SK-N-SH (cell line): ENCODE data around the gene PCDHGA12. TPM values are rescaled to one million over a fixed set of nuclear protein-coding genes. Genes with fewer than 3 reads are reported as not detected.

Experiments
- CTCF ChIA-PET: fragments of 300-600, 350-600 bp; formaldehyde crosslinking; extraction: SDS; loops from one replicate; lab custom pipeline; 2021; lab: Yijun Ruan, JAX
- POLR2A ChIA-PET: fragments of 350-600 bp; sonication (Branson Sonifier 250); formaldehyde crosslinking; extraction: SDS; loops from one replicate; lab custom pipeline; 2020; ENCODE audit warnings: antibody characterized with exemption, inconsistent platforms; lab: Yijun Ruan, JAX
- DNase-seq: peaks from one replicate; pipeline ENCODE4 v3.0.0; 2012
- H2AFZ ChIP-seq: fragments of 200-600 bp; sonication (generic); 2 replicates; pipeline ENCODE4 v1.8.1; 2016; ENCODE audit warnings: antibody characterized with exemption, mild to moderate bottlenecking, low read depth
- H3F3A ChIP-seq: fragments of 200-600 bp; sonication (generic); replicated peaks from 2 replicates; pipeline ENCODE3; 2016; ENCODE audit warnings: antibody characterized with exemption, mild to moderate bottlenecking; ENCODE audit not compliant: insufficient read depth
- H3K27ac ChIP-seq, 2 experiments: fragments of 200-500 bp in 1 of 2; fragments of 200-600 bp in 1 of 2; sonication (Bioruptor generic) in 1 of 2; sonication (generic), shearing (Covaris generic) in 1 of 2; 2 replicates each; pipeline versions ENCODE4 v1.5.1 to v1.6.1; 2014 to 2016; ENCODE audit warnings: low read depth in 2 of 2, inconsistent platforms in 1 of 2, low read length in 1 of 2, mild to moderate bottlenecking in 1 of 2, mixed read lengths in 1 of 2
- H3K27me3 ChIP-seq: fragments of 200-600 bp; sonication (generic), shearing (Covaris generic); 2 replicates; pipeline ENCODE4 v1.6.1; 2016; ENCODE audit warnings: mixed run types; ENCODE audit not compliant: insufficient read depth
- H3K36me3 ChIP-seq, 2 experiments: fragments of 200-500 bp in 1 of 2; fragments of 200-600 bp in 1 of 2; sonication (Bioruptor generic) in 1 of 2; sonication (generic) in 1 of 2; replicated peaks in 1 of 2; 2 replicates each; pipeline versions ENCODE3 to v1.5.1; 2014 to 2016; ENCODE audit warnings: low read length in 1 of 2, mild to moderate bottlenecking in 1 of 2; ENCODE audit not compliant: insufficient read depth in 2 of 2, control insufficient read depth in 1 of 2
- H3K4me1 ChIP-seq, 2 experiments: fragments of 200-500 bp in 1 of 2; fragments of 200-600 bp in 1 of 2; sonication (Bioruptor generic) in 1 of 2; sonication (generic), shearing (Covaris generic) in 1 of 2; 2 replicates each; pipeline versions ENCODE4 v1.5.1 to v1.6.1; 2014 to 2016; ENCODE audit warnings: low read depth in 1 of 2, low read length in 1 of 2, mixed run types in 1 of 2; ENCODE audit not compliant: insufficient read depth in 2 of 2, control insufficient read depth in 1 of 2
- H3K4me2 ChIP-seq: fragments of 200-600 bp; sonication (generic), shearing (Covaris generic); 2 replicates; pipeline ENCODE4 v1.6.1; 2017; ENCODE audit warnings: mixed run types
- H3K4me3 ChIP-seq, 2 experiments: fragments of 200-500 bp in 1 of 2; fragments of 200-600 bp in 1 of 2; sonication (Bioruptor generic) in 1 of 2; sonication (generic), shearing (Covaris generic) in 1 of 2; 2 replicates each; pipeline versions ENCODE4 v1.5.1 to v1.8.1; 2014 to 2016; ENCODE audit warnings: low read depth in 2 of 2, inconsistent platforms in 1 of 2, low read length in 1 of 2, mild to moderate bottlenecking in 1 of 2, mixed read lengths in 1 of 2, moderate library complexity in 1 of 2
- H3K79me2 ChIP-seq: fragments of 200-600 bp; sonication (generic); 2 replicates; pipeline ENCODE4 v1.8.1; 2017; ENCODE audit warnings: mild to moderate bottlenecking; ENCODE audit not compliant: insufficient read depth
- H3K9ac ChIP-seq: fragments of 200-600 bp; sonication (generic); 2 replicates; pipeline ENCODE4 v1.6.1; 2017; ENCODE audit warnings: mixed run types
- H3K9me2 ChIP-seq: fragments of 200-600 bp; sonication (generic); 2 replicates; pipeline ENCODE4 v1.6.1; 2017; ENCODE audit warnings: mixed run types
- H3K9me3 ChIP-seq: fragments of 200-600 bp; sonication (generic); 2 replicates; pipeline ENCODE4 v1.6.1; 2017; ENCODE audit warnings: mixed run types, mild to moderate bottlenecking, moderate library complexity
- H4K20me1 ChIP-seq: fragments of 200-600 bp; sonication (generic); 2 replicates; pipeline ENCODE4 v1.6.1; 2017; ENCODE audit warnings: mild to moderate bottlenecking, mixed run types; ENCODE audit not compliant: insufficient read depth
- CTCF ChIP-seq: fragments of 200-600 bp; sonication (generic); IDR thresholded peaks from 2 replicates; pipeline ENCODE4 v1.6.1; 2017; ENCODE audit warnings: antibody characterized with exemption, mild to moderate bottlenecking, moderate library complexity
- ELF1 ChIP-seq: IDR thresholded peaks from 2 replicates; pipeline ENCODE4 v1.4.0; 2012
- EP300 ChIP-seq, 2 experiments: IDR thresholded peaks; 2 replicates each; pipeline versions ENCODE4 v1.4.0 to v1.6.1; 2012; ENCODE audit warnings: borderline replicate concordance in 1 of 2, low read depth in 1 of 2, low read length in 1 of 2
- EZH2phosphoT487 ChIP-seq: fragments of 200-600 bp; sonication (generic); IDR thresholded peaks from 2 replicates; pipeline ENCODE4 v1.6.1; 2017; ENCODE audit warnings: low read depth, mixed run types, mild to moderate bottlenecking, antibody characterized with exemption, moderate library complexity, borderline replicate concordance
- FOSL2 ChIP-seq: IDR thresholded peaks from 2 replicates; pipeline ENCODE4 v1.4.0; 2012; ENCODE audit warnings: low read depth, mild to moderate bottlenecking, moderate library complexity, borderline replicate concordance
- FOXJ3 ChIP-seq: sonication (generic); formaldehyde crosslinking; IDR thresholded peaks from 2 replicates; pipeline ENCODE4 v1.5.1; 2020; ENCODE audit warnings: mild to moderate bottlenecking, missing genetic modification reagents
- GATA2 ChIP-seq: sonication (generic); formaldehyde crosslinking; IDR thresholded peaks from 2 replicates; pipeline ENCODE4 v1.5.0; 2020; ENCODE audit warnings: mild to moderate bottlenecking, missing genetic modification reagents
- IRF3 ChIP-seq: fragments of 150-350 bp; IDR thresholded peaks from 2 replicates; pipeline ENCODE4 v1.6.1; 2016; ENCODE audit warnings: mild to moderate bottlenecking, low read depth, low read length
- MAX ChIP-seq: IDR thresholded peaks from 2 replicates; pipeline ENCODE4 v1.4.0; 2012; ENCODE audit warnings: low read depth
- MEF2A ChIP-seq: IDR thresholded peaks from 2 replicates; pipeline ENCODE4 v1.4.0; 2012; ENCODE audit warnings: low read depth, borderline replicate concordance
- PBX3 ChIP-seq: IDR thresholded peaks from 2 replicates; pipeline ENCODE4; 2012
- RAD21 ChIP-seq: IDR thresholded peaks from 2 replicates; pipeline ENCODE4 v1.6.1; 2012; ENCODE audit warnings: mild to moderate bottlenecking, low read length
- RXRA ChIP-seq: IDR thresholded peaks from 2 replicates; pipeline ENCODE4 v1.4.0; 2012; ENCODE audit warnings: low read depth, mild to moderate bottlenecking, borderline replicate concordance
- SIN3A ChIP-seq: IDR thresholded peaks from 2 replicates; pipeline ENCODE4 v1.6.1; 2012; ENCODE audit warnings: low read depth, mild to moderate bottlenecking, low read length, moderate library complexity, borderline replicate concordance
- TAF1 ChIP-seq: IDR thresholded peaks from 2 replicates; pipeline ENCODE4 v1.6.1; 2012; ENCODE audit warnings: low read depth, mild to moderate bottlenecking, low read length, moderate library complexity, borderline replicate concordance
- TCF12 ChIP-seq: IDR thresholded peaks from 2 replicates; pipeline ENCODE4 v1.4.0; 2012
- TEAD4 ChIP-seq: IDR thresholded peaks from 2 replicates; pipeline ENCODE4 v1.4.0; 2012; ENCODE audit warnings: mild to moderate bottlenecking, borderline replicate concordance; ENCODE audit not compliant: insufficient read depth
- USF1 ChIP-seq: IDR thresholded peaks from 2 replicates; pipeline ENCODE4 v1.4.0; 2012; ENCODE audit warnings: low read depth, borderline replicate concordance
- USF2 ChIP-seq: fragments of 150-350 bp; IDR thresholded peaks from 2 replicates; pipeline ENCODE4 v1.6.1; 2017; ENCODE audit warnings: antibody characterized with exemption, low read length, low read depth, borderline replicate concordance
- YY1 ChIP-seq: IDR thresholded peaks from 2 replicates; pipeline ENCODE4 v1.4.0; 2012; ENCODE audit warnings: low read depth, mild to moderate bottlenecking
- ZBTB33 ChIP-seq: IDR thresholded peaks from 2 replicates; pipeline ENCODE4 v1.4.0; 2012; ENCODE audit warnings: low read depth, borderline replicate concordance
- WGBS: methylation state at CpG from one replicate; pipeline ENCODE4 v1.1.6; 2017; ENCODE audit warnings: low lambda C conversion rate; 5-methylcytosine and 5-hydroxymethylcytosine counted together
- polyA plus RNA-seq, 3 experiments: library from polyadenylated mRNA; depleted of rRNA; stranded (reverse); fragments of >200 nt; gene quantifications; 2 replicates each; pipeline ENCODE4 v1.2.3, GENCODE V29; 2012

Gene PCDHGA12
- polyA plus RNA-seq, 1 of the 3 experiments (the other 2 are of a cell fraction): 0.03 TPM

- no peak for TF ChIP-seq PBX3
- no peak for TF ChIP-seq FOXJ3 (CRISPR knock-in tag)
- no peak for TF ChIP-seq TAF1
- TF ChIP-seq GATA2 (CRISPR knock-in tag): no peak
- no peak for TF ChIP-seq MAX
- no peak for TF ChIP-seq SIN3A
These were observed 11.0 kb upstream of the PCDHGA12 start (continued) for GRCh38 chr5:141419074-141419880.

- ChIA-PET POLR2A (no interaction called here), CTCF (interaction anchor here (0.9 to 2.7 kb wide), 6 partner anchors 17 to 197 kb away, joined by 3 to 10 read pairs (median 6); partner anchors contain the start of gene PCDHB14)
- 93% methylated on average over 42 of the region's 42 CpGs for WGBS
- H3K27me3 ChIP-seq: no peaks in the 10 kb centered on the region
- H3K4me1 ChIP-seq: no peaks in the 10 kb centered on the region; a peak in 1 of 4 replicates
- no peaks in the 10 kb centered on the region for H4K20me1 ChIP-seq
- peaks cover 4% of the 10 kb centered on the region for H3F3A ChIP-seq
- H3K9me3 ChIP-seq: peaks cover 22% of the 10 kb centered on the region
- H3K9ac ChIP-seq: no peak within 1 kb of the TSS
- no peak within 1 kb of the TSS for H3K4me2 ChIP-seq
- peaks cover 3 to 57% of the 10 kb centered on the region in 2 experiments for H3K36me3 ChIP-seq
- H2AFZ ChIP-seq: no peak within 1 kb of the TSS
- H3K27ac ChIP-seq: no peak within 1 kb of the TSS
- no peak for DNase-seq
- H3K9me2 ChIP-seq: no peaks in the 10 kb centered on the region
- TF ChIP-seq ZBTB33 (no peak), MEF2A (no peak), EP300 (IDR thresholded peaks at IDR 0.05; ENCODE audit: borderline replicate concordance in 1 of 2, low read depth in 1 of 2, low read length in 1 of 2) (no peak), FOXJ3 (CRISPR knock-in tag) (no peak), RXRA (no peak), TCF12 (no peak), RAD21 (no peak), TAF1 (no peak), FOSL2 (no peak), CTCF (no peak), EZH2phosphoT487 (no peak), YY1 (no peak), IRF3 (no peak), ELF1 (no peak), USF2 (no peak), TEAD4 (no peak), USF1 (no peak), GATA2 (CRISPR knock-in tag) (no peak)
- peak within 1 kb of the TSS in 1 of 2 experiments; percentile 22; a peak in 1 of 4 replicates for H3K4me3 ChIP-seq
- peaks cover 23% of the 10 kb centered on the region for H3K79me2 ChIP-seq
These were observed 9.3 kb upstream of the PCDHGA12 start, which contains the start of gene PCDHGA11 for GRCh38 chr5:141420855-141421488. PCDHGA11 (plus strand) TSS chr5:141421051; CDS start chr5:141421228, 177 bp downstream.
